ENCODE results near the gene POGLUT3. TPM values are rescaled to one million over a fixed set of nuclear protein-coding genes. Genes with fewer than 3 reads are reported as not detected.

POGLUT3 gene
- total RNA-seq, 2 donors from 2014 or later: 15.8 to 19.6 TPM

- no peak overlapping the region for H3K9ac ChIP-seq (ENCODE audit: low read depth in 2 of 2, low read length in 2 of 2)
- no peak overlapping the region for H3K27ac ChIP-seq
- no peaks in the 10 kb centered on the region for H3K4me1 ChIP-seq
- no peaks in the 10 kb centered on the region for H3K27me3 ChIP-seq
- TF ChIP-seq, protein P1, sequence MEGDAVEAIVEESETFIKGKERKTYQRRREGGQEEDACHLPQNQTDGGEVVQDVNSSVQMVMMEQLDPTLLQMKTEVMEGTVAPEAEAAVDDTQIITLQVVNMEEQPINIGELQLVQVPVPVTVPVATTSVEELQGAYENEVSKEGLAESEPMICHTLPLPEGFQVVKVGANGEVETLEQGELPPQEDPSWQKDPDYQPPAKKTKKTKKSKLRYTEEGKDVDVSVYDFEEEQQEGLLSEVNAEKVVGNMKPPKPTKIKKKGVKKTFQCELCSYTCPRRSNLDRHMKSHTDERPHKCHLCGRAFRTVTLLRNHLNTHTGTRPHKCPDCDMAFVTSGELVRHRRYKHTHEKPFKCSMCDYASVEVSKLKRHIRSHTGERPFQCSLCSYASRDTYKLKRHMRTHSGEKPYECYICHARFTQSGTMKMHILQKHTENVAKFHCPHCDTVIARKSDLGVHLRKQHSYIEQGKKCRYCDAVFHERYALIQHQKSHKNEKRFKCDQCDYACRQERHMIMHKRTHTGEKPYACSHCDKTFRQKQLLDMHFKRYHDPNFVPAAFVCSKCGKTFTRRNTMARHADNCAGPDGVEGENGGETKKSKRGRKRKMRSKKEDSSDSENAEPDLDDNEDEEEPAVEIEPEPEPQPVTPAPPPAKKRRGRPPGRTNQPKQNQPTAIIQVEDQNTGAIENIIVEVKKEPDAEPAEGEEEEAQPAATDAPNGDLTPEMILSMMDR (IDR thresholded peaks at IDR 0.05): no peak
- intact Hi-C loops (cut with DNase I): no loop called here
- peaks cover 4% of the 10 kb centered on the region for H3K36me3 ChIP-seq
- no peak overlapping the region for H3K4me3 ChIP-seq
- no peaks in the 10 kb centered on the region for H3K9me3 ChIP-seq
- no peak for DNase-seq
Measured at GRCh38 chr11:108494182-108494581, 4.0 kb downstream of the POGLUT3 start.

GRCh38 chr11:108491936-108492335 lies 6.2 kb downstream of the POGLUT3 start:
- intact Hi-C loops (cut with DNase I): no loop called here
- Histone ChIP-seq H3K27ac (no peak overlapping the region), H3K4me1 (no peaks in the 10 kb centered on the region), H3K9me3 (no peaks in the 10 kb centered on the region), H3K27me3 (no peaks in the 10 kb centered on the region), H3K9ac (ENCODE audit: low read depth in 2 of 2, low read length in 2 of 2) (no peak overlapping the region), H3K4me3 (no peak overlapping the region), H3K36me3 (peaks cover 4% of the 10 kb centered on the region)
- TF ChIP-seq, protein P1 (IDR thresholded peaks at IDR 0.05): no peak
- no peak for DNase-seq

GRCh38 chr11:108486828-108487227 lies 11.4 kb downstream of the POGLUT3 start:
- no peaks in the 10 kb centered on the region for H3K9me3 ChIP-seq
- no peak for DNase-seq
- TF ChIP-seq, protein P1 (IDR thresholded peaks at IDR 0.05): no peak
- intact Hi-C loops (cut with DNase I): no loop called here
- peaks cover 4% of the 10 kb centered on the region for H3K36me3 ChIP-seq
- H3K4me1 ChIP-seq: no peaks in the 10 kb centered on the region
- H3K27me3 ChIP-seq: no peaks in the 10 kb centered on the region
- H3K9ac ChIP-seq (ENCODE audit: low read depth in 2 of 2, low read length in 2 of 2): no peak overlapping the region
- H3K4me3 ChIP-seq: no peak overlapping the region
- H3K27ac ChIP-seq: no peak overlapping the region

GRCh38 chr11:108486331-108486730 lies 11.9 kb downstream of the POGLUT3 start:
- TF ChIP-seq, protein P1 (IDR thresholded peaks at IDR 0.05): no peak
- no peaks in the 10 kb centered on the region for H3K27me3 ChIP-seq
- no peak overlapping the region for H3K4me3 ChIP-seq
- H3K4me1 ChIP-seq: no peaks in the 10 kb centered on the region
- no peak overlapping the region for H3K9ac ChIP-seq (ENCODE audit: low read depth in 2 of 2, low read length in 2 of 2)
- H3K27ac ChIP-seq: no peak overlapping the region
- no peak for DNase-seq
- no peaks in the 10 kb centered on the region for H3K9me3 ChIP-seq
- peaks cover 4% of the 10 kb centered on the region for H3K36me3 ChIP-seq
- intact Hi-C loops (cut with DNase I): no loop called here

- H3K9me3 ChIP-seq: no peaks in the 10 kb centered on the region
- no peak overlapping the region for H3K27ac ChIP-seq
- H3K4me3 ChIP-seq: no peak overlapping the region
- TF ChIP-seq, protein P1 (IDR thresholded peaks at IDR 0.05): no peak
- H3K36me3 ChIP-seq: no peaks in the 10 kb centered on the region
- H3K9ac ChIP-seq (ENCODE audit: low read depth in 2 of 2, low read length in 2 of 2): no peak overlapping the region
- intact Hi-C loops (cut with DNase I): no loop called here
- no peaks in the 10 kb centered on the region for H3K27me3 ChIP-seq
- no peak for DNase-seq
- H3K4me1 ChIP-seq: no peaks in the 10 kb centered on the region
Measured at GRCh38 chr11:108483163-108483562, 15.0 kb downstream of the POGLUT3 start.
